ENCODE measurements around the gene ADAMTS19. TPM values are rescaled to one million over a fixed set of nuclear protein-coding genes. Genes with fewer than 3 reads are reported as not detected.

ADAMTS19 gene
- total and polyA plus RNA-seq, 2 of the 8 experiments (the other 6 are each of a cell fraction or from before 2014, with no cell fraction given), result 17.3 to 28.8 TPM

DNA sequence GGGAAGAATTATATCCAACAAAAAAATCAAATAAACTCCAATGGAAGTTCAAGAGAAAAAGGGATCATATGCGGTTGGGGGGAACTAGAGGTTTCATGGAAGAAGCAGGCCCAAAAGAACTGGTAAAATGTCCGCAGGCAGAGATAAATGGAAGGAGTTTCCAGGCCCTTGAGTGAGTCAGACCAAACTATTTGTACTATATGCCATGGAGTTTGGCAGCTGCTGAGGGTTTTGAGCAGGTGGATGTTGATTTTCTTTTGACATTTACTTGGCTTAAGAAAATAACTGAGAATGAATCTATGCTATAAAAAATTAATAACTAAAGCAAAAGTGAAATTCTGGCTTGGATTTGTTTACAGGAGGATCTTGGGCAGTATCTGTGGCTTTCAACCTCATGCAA lies 321.5 kb downstream of the ADAMTS19 start (continued):
- TF ChIP-seq TBP (IDR thresholded peaks at IDR 0.05; ENCODE audit: low read depth, low read length), result no peak
- no peak for TF ChIP-seq KDM5A (IDR thresholded peaks at IDR 0.05; ENCODE audit: low read length)
- TF ChIP-seq NRF1 (IDR thresholded peaks at IDR 0.05; ENCODE audit: low read depth, low read length), result no peak
- TF ChIP-seq, protein P1, sequence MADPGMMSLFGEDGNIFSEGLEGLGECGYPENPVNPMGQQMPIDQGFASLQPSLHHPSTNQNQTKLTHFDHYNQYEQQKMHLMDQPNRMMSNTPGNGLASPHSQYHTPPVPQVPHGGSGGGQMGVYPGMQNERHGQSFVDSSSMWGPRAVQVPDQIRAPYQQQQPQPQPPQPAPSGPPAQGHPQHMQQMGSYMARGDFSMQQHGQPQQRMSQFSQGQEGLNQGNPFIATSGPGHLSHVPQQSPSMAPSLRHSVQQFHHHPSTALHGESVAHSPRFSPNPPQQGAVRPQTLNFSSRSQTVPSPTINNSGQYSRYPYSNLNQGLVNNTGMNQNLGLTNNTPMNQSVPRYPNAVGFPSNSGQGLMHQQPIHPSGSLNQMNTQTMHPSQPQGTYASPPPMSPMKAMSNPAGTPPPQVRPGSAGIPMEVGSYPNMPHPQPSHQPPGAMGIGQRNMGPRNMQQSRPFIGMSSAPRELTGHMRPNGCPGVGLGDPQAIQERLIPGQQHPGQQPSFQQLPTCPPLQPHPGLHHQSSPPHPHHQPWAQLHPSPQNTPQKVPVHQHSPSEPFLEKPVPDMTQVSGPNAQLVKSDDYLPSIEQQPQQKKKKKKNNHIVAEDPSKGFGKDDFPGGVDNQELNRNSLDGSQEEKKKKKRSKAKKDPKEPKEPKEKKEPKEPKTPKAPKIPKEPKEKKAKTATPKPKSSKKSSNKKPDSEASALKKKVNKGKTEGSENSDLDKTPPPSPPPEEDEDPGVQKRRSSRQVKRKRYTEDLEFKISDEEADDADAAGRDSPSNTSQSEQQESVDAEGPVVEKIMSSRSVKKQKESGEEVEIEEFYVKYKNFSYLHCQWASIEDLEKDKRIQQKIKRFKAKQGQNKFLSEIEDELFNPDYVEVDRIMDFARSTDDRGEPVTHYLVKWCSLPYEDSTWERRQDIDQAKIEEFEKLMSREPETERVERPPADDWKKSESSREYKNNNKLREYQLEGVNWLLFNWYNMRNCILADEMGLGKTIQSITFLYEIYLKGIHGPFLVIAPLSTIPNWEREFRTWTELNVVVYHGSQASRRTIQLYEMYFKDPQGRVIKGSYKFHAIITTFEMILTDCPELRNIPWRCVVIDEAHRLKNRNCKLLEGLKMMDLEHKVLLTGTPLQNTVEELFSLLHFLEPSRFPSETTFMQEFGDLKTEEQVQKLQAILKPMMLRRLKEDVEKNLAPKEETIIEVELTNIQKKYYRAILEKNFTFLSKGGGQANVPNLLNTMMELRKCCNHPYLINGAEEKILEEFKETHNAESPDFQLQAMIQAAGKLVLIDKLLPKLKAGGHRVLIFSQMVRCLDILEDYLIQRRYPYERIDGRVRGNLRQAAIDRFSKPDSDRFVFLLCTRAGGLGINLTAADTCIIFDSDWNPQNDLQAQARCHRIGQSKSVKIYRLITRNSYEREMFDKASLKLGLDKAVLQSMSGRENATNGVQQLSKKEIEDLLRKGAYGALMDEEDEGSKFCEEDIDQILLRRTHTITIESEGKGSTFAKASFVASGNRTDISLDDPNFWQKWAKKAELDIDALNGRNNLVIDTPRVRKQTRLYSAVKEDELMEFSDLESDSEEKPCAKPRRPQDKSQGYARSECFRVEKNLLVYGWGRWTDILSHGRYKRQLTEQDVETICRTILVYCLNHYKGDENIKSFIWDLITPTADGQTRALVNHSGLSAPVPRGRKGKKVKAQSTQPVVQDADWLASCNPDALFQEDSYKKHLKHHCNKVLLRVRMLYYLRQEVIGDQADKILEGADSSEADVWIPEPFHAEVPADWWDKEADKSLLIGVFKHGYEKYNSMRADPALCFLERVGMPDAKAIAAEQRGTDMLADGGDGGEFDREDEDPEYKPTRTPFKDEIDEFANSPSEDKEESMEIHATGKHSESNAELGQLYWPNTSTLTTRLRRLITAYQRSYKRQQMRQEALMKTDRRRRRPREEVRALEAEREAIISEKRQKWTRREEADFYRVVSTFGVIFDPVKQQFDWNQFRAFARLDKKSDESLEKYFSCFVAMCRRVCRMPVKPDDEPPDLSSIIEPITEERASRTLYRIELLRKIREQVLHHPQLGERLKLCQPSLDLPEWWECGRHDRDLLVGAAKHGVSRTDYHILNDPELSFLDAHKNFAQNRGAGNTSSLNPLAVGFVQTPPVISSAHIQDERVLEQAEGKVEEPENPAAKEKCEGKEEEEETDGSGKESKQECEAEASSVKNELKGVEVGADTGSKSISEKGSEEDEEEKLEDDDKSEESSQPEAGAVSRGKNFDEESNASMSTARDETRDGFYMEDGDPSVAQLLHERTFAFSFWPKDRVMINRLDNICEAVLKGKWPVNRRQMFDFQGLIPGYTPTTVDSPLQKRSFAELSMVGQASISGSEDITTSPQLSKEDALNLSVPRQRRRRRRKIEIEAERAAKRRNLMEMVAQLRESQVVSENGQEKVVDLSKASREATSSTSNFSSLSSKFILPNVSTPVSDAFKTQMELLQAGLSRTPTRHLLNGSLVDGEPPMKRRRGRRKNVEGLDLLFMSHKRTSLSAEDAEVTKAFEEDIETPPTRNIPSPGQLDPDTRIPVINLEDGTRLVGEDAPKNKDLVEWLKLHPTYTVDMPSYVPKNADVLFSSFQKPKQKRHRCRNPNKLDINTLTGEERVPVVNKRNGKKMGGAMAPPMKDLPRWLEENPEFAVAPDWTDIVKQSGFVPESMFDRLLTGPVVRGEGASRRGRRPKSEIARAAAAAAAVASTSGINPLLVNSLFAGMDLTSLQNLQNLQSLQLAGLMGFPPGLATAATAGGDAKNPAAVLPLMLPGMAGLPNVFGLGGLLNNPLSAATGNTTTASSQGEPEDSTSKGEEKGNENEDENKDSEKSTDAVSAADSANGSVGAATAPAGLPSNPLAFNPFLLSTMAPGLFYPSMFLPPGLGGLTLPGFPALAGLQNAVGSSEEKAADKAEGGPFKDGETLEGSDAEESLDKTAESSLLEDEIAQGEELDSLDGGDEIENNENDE (IDR thresholded peaks at IDR 0.05; ENCODE audit: insufficient replicate concordance, low read length), result no peak
- no peak for TF ChIP-seq JUN (IDR thresholded peaks at IDR 0.05; ENCODE audit: low read depth, low read length)
- TF ChIP-seq, protein P2, sequence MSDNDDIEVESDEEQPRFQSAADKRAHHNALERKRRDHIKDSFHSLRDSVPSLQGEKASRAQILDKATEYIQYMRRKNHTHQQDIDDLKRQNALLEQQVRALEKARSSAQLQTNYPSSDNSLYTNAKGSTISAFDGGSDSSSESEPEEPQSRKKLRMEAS (IDR thresholded peaks at IDR 0.05), result no peak
